HG03066 (cell line): ENCODE data around the gene FRS3.
A peak's percentile ranks its signal among the peaks of the same experiment; 100 is the strongest.

ENCODE experiments used
- ATAC-seq: cut with Tn5 transposase; IDR thresholded peaks from one replicate; pipeline ENCODE4 v1.9.1; 2021; ENCODE audit warnings: low read depth; ENCODE audit not compliant: unreplicated experiment

Gene FRS3

GRCh38 chr6:41747256-41748101 is 32.2 kb downstream of the FRS3 start, which contains the start of gene PGC:
PGC (minus strand) TSS chr6:41747397; CDS start chr6:41747334, 63 bp downstream.
- ATAC-seq: no peak

- no peak for ATAC-seq
Measured at GRCh38 chr6:41746107-41746506, 33.6 kb downstream of the FRS3 start.

- no peak for ATAC-seq
Measured at GRCh38 chr6:41744236-41744787, 35.4 kb downstream of the FRS3 start.

- no peak for ATAC-seq
Measured at GRCh38 chr6:41743406-41744235, 36.1 kb downstream of the FRS3 start.

- ATAC-seq: no peak
Measured at GRCh38 chr6:41741625-41742490, 37.8 kb downstream of the FRS3 start.

- ATAC-seq: no peak
Measured at GRCh38 chr6:41740366-41741162, 39.1 kb downstream of the FRS3 start.

- no peak for ATAC-seq
Measured at GRCh38 chr6:41739041-41739440, 40.7 kb downstream of the FRS3 start.

GRCh38 chr6:41737591-41738130 is 42.0 kb downstream of the FRS3 start:
- no peak for ATAC-seq

GRCh38 chr6:41736800-41737555 is 42.7 kb downstream of the FRS3 start:
- ATAC-seq: no peak

- ATAC-seq: no peak
Measured at GRCh38 chr6:41736186-41736733, 43.4 kb downstream of the FRS3 start.

GRCh38 chr6:41735427-41736185 is 44.1 kb downstream of the FRS3 start, which contains the start of gene TFEB:
TFEB (minus strand) TSS chr6:41735608; CDS start chr6:41691213, 44,395 bp downstream.
- peak; percentile 42 for ATAC-seq

- peak; percentile 29 for ATAC-seq
Measured at GRCh38 chr6:41734666-41735426, 44.9 kb downstream of the FRS3 start.

- peak; percentile 36 for ATAC-seq
Measured at GRCh38 chr6:41733707-41734665, 45.7 kb downstream of the FRS3 start.

GRCh38 chr6:41733360-41733706 is 46.4 kb downstream of the FRS3 start:
- no peak for ATAC-seq

GRCh38 chr6:41732591-41733359 is 46.9 kb downstream of the FRS3 start:
- ATAC-seq: peak; percentile 44
